DMS153 treated with DMSO at 0.1 percent for 48 hours (cell line): ENCODE results near the gene SGSM2.

Experiments
- DNase-seq: peaks from one replicate; lab custom pipeline; 2025; ENCODE audit not compliant: unreplicated experiment; lab: John Stamatoyannopoulos, UW

The SGSM2 gene

DNA sequence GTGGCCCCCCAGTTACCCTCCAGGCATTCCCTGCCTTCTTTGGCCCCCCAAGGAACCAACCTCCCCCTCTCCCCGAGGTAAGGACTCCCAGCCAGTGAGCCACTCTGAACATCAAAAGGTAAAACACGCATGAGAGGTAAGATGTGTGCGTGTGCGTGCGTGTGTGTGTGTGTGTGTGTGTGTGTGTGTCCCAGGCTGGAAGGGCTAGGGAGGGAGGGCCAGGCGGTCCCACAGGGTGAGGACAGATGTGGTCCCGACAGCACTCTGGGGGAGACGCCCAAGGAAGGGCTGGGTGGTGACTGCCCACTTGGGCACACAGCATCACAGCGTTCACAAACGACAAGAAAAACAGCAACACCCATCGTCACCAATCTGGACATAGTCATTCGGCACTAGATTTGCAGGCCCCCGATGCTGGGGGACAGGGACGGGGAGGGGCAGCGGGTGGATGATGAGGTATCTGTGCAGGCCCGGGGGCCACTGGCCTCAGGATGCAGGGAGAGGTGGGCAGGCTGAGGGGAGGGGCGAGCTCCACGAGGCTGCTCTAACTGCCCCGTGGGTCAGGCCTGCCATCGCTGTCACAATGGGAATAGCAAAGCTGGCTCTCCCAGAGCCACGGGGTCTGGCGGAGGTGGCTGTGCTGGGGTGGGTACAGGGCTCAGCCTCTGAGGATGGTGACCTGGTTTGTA, 47.3 kb downstream of the SGSM2 start:
- no peak for DNase-seq

- DNase-seq: no peak
Measured at GRCh38 chr17:2385240-2386210, 48.2 kb downstream of the SGSM2 start.

- no peak for DNase-seq
Measured at GRCh38 chr17:2386400-2387085, 49.2 kb downstream of the SGSM2 start.

DNA sequence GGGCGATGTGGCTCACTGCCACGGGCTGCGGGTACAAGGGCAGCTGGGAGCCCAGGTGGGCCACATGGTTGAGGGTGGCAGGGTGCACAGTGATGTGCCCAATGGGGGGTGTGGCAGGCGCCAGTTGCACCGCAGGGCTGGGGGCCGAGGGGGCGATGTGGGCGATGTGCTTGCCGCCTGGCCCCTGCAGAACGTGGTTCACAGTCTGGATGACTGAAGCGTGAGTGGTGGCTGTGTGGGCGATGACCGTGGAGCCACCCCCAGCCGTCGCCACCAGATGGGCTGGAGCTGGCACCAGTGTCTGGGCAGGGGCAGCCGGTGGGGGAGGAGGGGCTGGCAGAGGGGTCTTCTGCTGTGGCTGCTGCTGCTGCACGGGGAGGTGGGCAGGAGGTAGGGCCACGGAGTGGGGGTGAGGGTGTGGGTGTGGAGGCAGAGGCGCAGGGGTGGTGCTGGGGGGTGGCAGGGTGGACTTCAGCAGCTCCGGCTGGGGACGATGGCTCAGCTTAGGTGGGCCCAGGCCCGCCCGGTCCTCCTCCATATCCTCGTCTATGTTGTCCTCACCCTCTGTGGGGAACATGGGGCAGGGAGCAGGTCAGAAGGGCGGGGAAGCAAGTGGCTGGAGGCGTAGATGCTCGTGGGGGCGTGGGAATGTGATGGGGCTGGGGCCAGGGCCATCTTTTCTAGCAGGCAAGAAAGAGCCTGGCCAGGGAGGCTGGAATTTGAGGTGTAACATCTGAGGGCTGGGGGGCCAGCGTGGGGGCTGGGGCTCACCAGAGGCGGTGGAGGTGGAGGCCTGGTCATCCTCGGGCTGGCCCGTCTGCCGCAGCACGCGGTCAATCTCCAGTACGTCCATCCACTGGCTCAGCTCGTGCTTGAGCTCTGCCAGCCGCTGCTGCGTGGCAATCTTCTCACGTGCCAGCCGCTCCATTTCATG, 50.1 kb downstream of the SGSM2 start:
- DNase-seq: no peak

GRCh38 chr17:2388020-2388682, 50.9 kb downstream of the SGSM2 start:
- no peak for DNase-seq

DNA sequence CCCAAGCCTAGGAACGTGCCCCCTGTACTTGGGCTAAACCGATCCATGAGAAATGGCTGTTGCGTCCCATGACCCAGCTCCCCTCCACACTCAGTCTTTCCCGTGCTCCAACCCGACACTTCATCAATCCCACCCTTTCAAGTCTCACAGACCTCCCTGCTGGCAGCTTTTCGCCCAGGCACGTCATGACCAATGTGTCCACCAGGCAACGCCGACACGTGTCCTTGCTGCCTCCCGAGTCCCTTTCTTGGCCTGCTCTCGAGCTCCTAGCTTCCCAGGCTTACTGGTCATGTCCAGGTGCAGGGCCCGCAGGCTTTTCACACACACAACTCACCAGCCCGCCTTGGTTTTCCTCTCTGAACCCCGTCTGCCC, 51.4 kb downstream of the SGSM2 start:
- DNase-seq: no peak

GRCh38 chr17:2390199-2390836, 53.0 kb downstream of the SGSM2 start:
- DNase-seq: no peak

DNA sequence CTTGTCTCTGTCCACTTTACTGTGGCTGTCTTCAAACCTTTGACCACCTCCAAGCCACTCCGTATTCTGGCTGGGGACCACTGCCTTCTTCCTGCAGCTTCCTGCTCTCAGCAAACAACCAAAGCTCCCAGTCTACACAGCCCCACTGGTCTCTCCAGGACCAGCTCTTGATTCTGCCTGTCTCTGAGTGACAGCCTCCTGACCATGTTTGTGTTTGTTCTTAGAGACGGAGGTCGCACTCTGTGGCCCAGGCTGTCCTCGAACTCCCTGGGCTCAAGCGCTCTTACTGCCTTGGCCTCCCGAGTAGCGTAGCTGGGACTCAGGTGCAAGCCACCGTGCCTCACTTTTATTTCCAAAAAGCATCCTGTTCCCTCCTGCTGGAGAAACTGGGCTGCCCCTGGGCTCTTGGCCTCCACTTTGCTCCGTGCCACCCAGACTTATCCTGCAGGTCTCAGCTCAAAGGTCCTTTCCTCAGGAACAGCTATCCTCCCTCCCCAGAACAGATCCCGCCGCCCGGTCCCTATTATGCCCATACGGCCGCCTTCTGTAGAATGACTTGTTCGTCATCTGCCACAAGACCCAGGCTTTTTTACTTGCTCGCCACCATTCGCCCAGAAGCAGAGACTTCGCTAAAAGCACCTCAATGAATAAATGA, 54.4 kb downstream of the SGSM2 start:
- DNase-seq: no peak

GRCh38 chr17:2392252-2393173, 55.2 kb downstream of the SGSM2 start:
- peak; percentile 70 for DNase-seq

GRCh38 chr17:2393174-2393953, 56.1 kb downstream of the SGSM2 start:
- peak; percentile 14 for DNase-seq

DNA sequence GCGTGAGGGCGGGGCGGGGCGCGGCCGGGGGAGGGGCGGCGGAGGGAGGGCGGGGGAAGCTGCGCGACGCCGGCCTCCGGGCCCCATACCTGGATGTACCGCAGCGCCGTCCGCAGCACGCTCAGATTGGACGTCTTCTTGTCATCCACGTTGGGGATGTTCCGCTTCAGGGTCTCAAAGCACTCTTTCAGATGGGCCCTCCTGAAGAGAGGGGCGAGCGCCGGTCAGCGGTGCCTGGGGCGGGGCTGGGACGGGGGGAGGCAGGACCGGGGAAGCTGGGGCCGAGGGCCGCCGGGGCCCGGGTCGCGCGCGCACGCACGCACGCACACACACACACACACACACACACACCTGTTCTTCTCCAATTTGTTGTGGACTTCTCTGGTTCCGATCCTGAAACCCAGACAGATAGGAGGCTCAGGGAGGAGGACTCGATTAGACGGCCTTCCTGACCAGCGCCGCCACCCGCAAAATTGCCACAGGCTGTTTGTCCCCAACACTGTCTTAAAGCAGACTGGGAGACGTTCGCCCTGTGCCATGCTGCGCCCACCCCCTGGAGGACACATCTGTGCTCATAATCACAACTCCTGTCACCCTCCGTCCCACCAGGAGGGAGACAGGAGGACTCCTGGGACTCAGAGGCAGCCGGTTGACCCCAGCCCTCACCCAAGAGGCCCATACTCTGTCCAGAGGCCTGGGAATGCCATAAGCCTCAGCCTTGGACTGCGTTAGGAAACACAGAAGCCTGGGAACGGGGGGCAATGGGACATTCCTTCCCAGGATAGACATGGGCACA, 56.9 kb downstream of the SGSM2 start:
- DNase-seq: no peak

DNA sequence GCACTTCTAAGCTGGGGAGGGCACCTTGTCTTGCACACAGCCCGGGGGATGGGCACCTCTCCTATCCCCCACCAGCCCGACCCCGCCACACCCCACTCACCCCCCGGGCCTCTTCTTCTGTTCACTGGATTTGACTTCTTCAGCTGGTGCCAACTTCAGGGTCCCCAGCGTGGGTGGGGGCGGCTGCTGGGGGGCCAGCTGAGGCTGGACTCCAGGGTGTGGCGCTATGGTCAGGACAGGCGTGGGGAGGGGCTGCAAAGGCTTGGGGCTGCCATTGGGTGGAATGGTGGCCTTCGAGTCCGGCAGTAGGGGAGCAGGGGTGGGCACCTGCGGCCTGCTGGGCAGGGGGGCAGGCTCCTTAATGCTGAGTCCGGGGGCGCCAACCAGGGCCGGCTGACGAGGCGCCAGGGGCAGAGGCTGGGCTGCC, 57.5 kb downstream of the SGSM2 start:
- DNase-seq: no peak

DNA sequence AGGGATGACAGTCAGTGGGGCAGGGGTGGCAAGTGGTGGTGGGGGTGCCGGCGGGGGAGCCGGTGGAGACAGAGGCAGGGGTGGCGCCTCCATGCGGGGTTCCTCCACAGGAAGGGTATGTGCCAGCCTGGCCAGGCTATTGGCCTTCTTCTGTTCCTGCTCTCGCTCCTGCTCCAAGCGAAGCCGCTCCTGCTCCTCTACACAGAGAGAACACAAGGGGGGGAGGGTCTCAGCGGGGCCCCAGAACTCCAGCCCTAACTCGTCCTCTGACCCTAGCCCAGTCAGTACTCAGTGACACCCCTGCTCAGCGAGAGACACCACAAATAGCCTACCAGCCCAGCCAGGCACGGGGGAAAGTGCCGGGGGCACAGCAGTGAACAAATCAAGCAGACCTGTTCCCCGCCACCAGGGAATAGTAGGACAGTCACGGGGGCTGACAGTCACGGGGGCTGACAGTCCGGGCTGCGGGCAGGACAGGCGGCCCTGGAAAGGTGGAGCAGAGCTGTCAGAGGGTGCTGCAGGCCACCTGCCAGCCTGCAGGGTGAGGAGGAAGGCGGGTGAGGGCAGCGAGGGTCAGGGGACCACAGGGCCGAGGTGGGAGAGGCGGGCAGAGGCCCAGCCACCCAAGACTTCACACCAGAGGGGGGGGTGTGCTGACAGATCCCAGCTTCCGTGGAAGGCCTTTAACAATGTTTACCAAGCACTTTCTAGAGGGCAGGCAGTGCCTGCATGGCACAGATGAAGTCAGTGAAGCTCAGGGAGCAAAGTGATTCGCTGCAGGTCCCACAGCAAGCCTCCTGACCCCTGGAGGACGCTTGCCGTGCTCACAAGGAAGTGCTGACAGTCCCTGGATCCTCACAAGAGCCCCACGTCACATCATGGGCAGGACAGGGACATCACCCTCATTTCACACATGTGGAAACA, 58.2 kb downstream of the SGSM2 start:
- no peak for DNase-seq

DNA sequence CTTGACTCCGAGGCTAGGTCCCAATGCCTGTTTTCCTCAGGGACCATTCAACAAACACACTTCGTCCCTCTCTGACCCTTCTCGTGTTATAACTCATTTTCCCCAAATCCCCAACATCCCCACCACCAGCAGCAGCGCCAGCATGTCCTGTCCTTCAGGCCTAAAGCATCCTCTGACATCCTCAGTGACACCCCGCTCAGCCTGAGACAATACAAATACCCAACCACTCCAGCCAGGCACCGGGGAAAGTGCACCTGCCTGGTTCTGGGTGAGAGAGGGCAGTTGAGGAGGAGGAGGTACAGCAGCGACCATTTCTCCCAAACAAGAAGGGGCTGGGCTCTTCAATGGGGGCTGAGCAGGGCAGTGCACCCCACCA, 58.9 kb downstream of the SGSM2 start:
- DNase-seq: no peak

- peak; percentile 43 for DNase-seq
Measured at GRCh38 chr17:2396568-2397246, 59.4 kb downstream of the SGSM2 start.
